GM12878 (cell line): ENCODE data around the gene SULT1A3. TPM values are rescaled to one million over a fixed set of nuclear protein-coding genes. Genes with fewer than 3 reads are reported as not detected.
A peak's percentile ranks its signal among the peaks of the same experiment; 100 is the strongest.

ENCODE experiments used
- ATF7 ChIP-seq: fragments of 450-650 bp; IDR thresholded peaks from 2 replicates; pipeline ENCODE4 v1.6.1; 2016; ENCODE audit warnings: low read depth, mild to moderate bottlenecking
- BMI1 ChIP-seq: fragments of 450-650 bp; IDR thresholded peaks from 2 replicates; pipeline ENCODE4 v1.6.1; 2016; ENCODE audit warnings: mild to moderate bottlenecking, moderate library complexity, borderline replicate concordance
- EED ChIP-seq: sonication (generic); IDR thresholded peaks from 2 replicates; pipeline ENCODE4 v1.6.1; 2016; ENCODE audit warnings: antibody characterized with exemption, low read depth
- IKZF1 ChIP-seq: fragments of 450-650 bp; conservative IDR thresholded peaks from 2 replicates; pipeline ENCODE4 v1.6.1; 2017; ENCODE audit warnings: antibody characterized with exemption, mild to moderate bottlenecking
- KAT2A ChIP-seq: conservative IDR thresholded peaks from 2 replicates; pipeline ENCODE4 v1.6.1; 2011; ENCODE audit warnings: low read depth, low read length; ENCODE audit not compliant: control insufficient read depth
- MTA2 ChIP-seq: fragments of 450-650 bp; IDR thresholded peaks from 2 replicates; pipeline ENCODE4 v1.6.1; 2016; ENCODE audit warnings: low read depth, mild to moderate bottlenecking, moderate library complexity
- RAD21 ChIP-seq: IDR thresholded peaks from 2 replicates; pipeline ENCODE4 v1.6.1; 2011; ENCODE audit warnings: mild to moderate bottlenecking, low read depth, low read length, moderate library complexity; ENCODE audit not compliant: insufficient read depth
- RB1 ChIP-seq: fragments of 450-650 bp; formaldehyde crosslinking; IDR thresholded peaks from 2 replicates; pipeline ENCODE4 v1.6.1; 2017; ENCODE audit warnings: mild to moderate bottlenecking, borderline replicate concordance
- SP1 ChIP-seq: IDR thresholded peaks from one replicate; pipeline ENCODE4 v1.6.1; 2011; ENCODE audit warnings: low read depth, low read length
- TCF12 ChIP-seq: IDR thresholded peaks from 2 replicates; pipeline ENCODE4 v1.6.1; 2011; ENCODE audit warnings: low read depth, mild to moderate bottlenecking, low read length
- polyA plus RNA-seq, 11 experiments: library from polyadenylated mRNA; depleted of rRNA in 4 of 11; unstranded in 6 of 11; stranded (reverse) in 5 of 11; fragments of >200 nt; fragmentation: Nextera tagmentation in 4 of 11; fragmentation: Illumina TruSeq in 1 of 11; extraction: Ambion mirVana in 4 of 11; extraction: Trizol in 1 of 11; gene quantifications; 1 replicate in 1 of 11; 2 replicates in 10 of 11; pipeline versions ENCODE4 v1.2.1 to v1.2.3, GENCODE V29; 2011 to 2016; ENCODE audit warnings: inconsistent platforms in 2 of 11, missing spikeins in 2 of 11, low read depth in 1 of 11
- total RNA-seq, 4 experiments: library from RNA; depleted of rRNA in 3 of 4; stranded (reverse); fragments of >200 nt in 3 of 4; fragmentation: Illumina TruSeq in 1 of 4; extraction: Trizol in 1 of 4; gene quantifications; 2 replicates each; pipeline versions ENCODE4 v1.2.1 to v1.2.3, GENCODE V29; 2013 to 2021
- TF ChIP-seq, protein P1 (sequence below): fragments of 450-650 bp; IDR thresholded peaks from 2 replicates; pipeline ENCODE4 v1.6.1; 2017; ENCODE audit warnings: mild to moderate bottlenecking, moderate library complexity
- TF ChIP-seq, protein P2 (sequence below): fragments of 450-650 bp; formaldehyde crosslinking; IDR thresholded peaks from 2 replicates; pipeline ENCODE4 v1.5.0; 2022; ENCODE audit warnings: mild to moderate bottlenecking, missing genetic modification characterization
- TF ChIP-seq, protein P3 (sequence below): fragments of 450-650 bp; IDR thresholded peaks from 2 replicates; pipeline ENCODE4 v1.6.1; 2017; ENCODE audit warnings: mild to moderate bottlenecking, low read depth, inconsistent platforms; ENCODE audit not compliant: poor library complexity, severe bottlenecking

The SULT1A3 gene
- total and polyA plus RNA-seq, 10 of the 15 experiments (the other 5 are each of a cell fraction or from before 2014, with no cell fraction given): 3.3 to 15.8 (median 6.2) TPM

DNA sequence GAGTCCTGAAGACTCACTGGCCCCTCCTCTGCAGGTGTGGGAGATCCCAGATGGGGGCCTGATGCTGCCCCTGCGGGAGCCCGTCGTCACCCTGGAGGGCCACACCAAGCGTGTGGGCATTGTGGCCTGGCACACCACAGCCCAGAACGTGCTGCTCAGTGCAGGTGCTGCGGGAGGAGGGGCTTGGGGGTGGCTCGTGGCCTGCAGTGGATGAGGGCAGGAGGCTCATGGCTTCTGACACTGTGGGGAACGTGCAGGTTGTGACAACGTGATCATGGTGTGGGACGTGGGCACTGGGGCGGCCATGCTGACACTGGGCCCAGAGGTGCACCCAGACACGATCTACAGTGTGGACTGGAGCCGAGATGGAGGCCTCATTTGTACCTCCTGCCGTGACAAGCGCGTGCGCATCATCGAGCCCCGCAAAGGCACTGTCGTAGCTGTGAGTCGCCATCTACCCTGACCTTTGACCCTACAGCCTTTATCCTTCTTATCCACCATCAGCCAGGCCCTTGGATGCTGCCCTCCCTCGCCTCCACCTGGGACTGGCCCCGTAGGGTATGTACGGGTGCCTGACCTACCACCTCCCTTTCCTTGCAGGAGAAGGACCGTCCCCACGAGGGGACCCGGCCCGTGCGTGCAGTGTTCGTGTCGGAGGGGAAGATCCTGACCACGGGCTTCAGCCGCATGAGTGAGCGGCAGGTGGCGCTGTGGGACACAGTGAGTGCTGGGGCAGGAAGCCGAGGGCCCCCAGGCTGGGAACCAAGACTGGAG, 12.1 kb upstream of the SULT1A3 start (continued):
- TF ChIP-seq, protein P1, sequence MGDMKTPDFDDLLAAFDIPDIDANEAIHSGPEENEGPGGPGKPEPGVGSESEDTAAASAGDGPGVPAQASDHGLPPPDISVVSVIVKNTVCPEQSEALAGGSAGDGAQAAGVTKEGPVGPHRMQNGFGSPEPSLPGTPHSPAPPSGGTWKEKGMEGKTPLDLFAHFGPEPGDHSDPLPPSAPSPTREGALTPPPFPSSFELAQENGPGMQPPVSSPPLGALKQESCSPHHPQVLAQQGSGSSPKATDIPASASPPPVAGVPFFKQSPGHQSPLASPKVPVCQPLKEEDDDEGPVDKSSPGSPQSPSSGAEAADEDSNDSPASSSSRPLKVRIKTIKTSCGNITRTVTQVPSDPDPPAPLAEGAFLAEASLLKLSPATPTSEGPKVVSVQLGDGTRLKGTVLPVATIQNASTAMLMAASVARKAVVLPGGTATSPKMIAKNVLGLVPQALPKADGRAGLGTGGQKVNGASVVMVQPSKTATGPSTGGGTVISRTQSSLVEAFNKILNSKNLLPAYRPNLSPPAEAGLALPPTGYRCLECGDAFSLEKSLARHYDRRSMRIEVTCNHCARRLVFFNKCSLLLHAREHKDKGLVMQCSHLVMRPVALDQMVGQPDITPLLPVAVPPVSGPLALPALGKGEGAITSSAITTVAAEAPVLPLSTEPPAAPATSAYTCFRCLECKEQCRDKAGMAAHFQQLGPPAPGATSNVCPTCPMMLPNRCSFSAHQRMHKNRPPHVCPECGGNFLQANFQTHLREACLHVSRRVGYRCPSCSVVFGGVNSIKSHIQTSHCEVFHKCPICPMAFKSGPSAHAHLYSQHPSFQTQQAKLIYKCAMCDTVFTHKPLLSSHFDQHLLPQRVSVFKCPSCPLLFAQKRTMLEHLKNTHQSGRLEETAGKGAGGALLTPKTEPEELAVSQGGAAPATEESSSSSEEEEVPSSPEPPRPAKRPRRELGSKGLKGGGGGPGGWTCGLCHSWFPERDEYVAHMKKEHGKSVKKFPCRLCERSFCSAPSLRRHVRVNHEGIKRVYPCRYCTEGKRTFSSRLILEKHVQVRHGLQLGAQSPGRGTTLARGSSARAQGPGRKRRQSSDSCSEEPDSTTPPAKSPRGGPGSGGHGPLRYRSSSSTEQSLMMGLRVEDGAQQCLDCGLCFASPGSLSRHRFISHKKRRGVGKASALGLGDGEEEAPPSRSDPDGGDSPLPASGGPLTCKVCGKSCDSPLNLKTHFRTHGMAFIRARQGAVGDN: peak; percentile 76
- TF ChIP-seq, protein P2, sequence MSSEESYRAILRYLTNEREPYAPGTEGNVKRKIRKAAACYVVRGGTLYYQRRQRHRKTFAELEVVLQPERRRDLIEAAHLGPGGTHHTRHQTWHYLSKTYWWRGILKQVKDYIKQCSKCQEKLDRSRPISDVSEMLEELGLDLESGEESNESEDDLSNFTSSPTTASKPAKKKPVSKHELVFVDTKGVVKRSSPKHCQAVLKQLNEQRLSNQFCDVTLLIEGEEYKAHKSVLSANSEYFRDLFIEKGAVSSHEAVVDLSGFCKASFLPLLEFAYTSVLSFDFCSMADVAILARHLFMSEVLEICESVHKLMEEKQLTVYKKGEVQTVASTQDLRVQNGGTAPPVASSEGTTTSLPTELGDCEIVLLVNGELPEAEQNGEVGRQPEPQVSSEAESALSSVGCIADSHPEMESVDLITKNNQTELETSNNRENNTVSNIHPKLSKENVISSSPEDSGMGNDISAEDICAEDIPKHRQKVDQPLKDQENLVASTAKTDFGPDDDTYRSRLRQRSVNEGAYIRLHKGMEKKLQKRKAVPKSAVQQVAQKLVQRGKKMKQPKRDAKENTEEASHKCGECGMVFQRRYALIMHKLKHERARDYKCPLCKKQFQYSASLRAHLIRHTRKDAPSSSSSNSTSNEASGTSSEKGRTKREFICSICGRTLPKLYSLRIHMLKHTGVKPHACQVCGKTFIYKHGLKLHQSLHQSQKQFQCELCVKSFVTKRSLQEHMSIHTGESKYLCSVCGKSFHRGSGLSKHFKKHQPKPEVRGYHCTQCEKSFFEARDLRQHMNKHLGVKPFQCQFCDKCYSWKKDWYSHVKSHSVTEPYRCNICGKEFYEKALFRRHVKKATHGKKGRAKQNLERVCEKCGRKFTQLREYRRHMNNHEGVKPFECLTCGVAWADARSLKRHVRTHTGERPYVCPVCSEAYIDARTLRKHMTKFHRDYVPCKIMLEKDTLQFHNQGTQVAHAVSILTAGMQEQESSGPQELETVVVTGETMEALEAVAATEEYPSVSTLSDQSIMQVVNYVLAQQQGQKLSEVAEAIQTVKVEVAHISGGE (CRISPR knock-in tag): 0 out of 2 replicates have a peak, but pooled peaks have one; percentile 4
- TF ChIP-seq KAT2A: no peak
- TF ChIP-seq RAD21: peak; percentile 35; the same call in 1 of the 2 replicates
- TF ChIP-seq BMI1: no peak
- TF ChIP-seq RB1: peak; percentile 77
- peak; percentile 55; the same call in 1 of the 2 replicates for TF ChIP-seq MTA2
- peak; percentile 25; the same call in 1 of the 2 replicates for TF ChIP-seq EED
- TF ChIP-seq IKZF1: peak; percentile 44
- TF ChIP-seq TCF12: peak; percentile 63
- TF ChIP-seq SP1: peak; percentile 18
- TF ChIP-seq, protein P3, sequence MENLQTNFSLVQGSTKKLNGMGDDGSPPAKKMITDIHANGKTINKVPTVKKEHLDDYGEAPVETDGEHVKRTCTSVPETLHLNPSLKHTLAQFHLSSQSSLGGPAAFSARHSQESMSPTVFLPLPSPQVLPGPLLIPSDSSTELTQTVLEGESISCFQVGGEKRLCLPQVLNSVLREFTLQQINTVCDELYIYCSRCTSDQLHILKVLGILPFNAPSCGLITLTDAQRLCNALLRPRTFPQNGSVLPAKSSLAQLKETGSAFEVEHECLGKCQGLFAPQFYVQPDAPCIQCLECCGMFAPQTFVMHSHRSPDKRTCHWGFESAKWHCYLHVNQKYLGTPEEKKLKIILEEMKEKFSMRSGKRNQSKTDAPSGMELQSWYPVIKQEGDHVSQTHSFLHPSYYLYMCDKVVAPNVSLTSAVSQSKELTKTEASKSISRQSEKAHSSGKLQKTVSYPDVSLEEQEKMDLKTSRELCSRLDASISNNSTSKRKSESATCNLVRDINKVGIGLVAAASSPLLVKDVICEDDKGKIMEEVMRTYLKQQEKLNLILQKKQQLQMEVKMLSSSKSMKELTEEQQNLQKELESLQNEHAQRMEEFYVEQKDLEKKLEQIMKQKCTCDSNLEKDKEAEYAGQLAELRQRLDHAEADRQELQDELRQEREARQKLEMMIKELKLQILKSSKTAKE: no peak
- TF ChIP-seq ATF7: no peak
